ENCODE measurements around the gene PMP22.
"Not testable (repeated sequence)": the region's sequence is repeated elsewhere in the genome, so short reads cannot be mapped to it uniquely, and the experiment has no call there.

Gene PMP22

GRCh38 chr17:15210247-15210646, 54.9 kb downstream of the PMP22 start:
- DNase-seq (ENCODE audit: low spot score), result no peak

DNA sequence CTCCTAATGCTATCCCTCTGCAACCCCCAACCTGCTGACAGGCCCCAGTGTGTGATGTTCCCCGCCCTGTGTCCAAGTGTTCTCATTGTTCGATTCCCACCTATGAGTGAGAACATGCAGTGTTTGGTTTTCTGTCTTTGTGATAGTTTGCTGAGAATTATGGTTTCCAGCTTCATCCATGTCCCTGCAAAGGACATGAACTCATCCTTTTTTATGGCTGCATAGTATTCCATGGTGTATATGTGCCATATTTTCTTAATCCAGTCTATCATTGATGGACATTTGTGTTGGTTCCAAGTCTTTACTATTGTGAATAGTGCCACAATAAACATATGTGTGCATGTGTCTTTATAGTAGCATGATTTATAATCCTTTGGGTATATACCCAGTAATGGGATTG, 62.1 kb downstream of the PMP22 start:
- DNase-seq (ENCODE audit: low spot score), result not testable (repeated sequence)

DNA sequence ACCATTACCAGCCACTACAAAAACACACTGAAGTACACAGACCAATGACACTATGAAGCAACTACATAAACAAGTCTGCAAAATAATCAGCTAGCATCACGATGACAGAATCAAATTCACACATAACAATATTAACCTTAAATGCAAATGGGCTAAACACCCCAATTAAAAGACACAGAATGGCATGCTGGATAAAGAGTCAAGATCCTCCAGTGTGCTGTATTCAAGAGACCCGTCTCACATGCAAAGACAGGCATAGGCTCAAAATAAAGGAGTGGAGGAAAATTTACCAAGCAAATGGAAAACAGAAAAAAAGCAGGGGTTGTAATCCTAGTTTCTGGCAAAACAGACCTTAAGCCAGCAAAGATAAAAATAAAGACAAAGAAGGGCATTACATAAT, 64.6 kb downstream of the PMP22 start:
- DNase-seq (ENCODE audit: low spot score), result not testable (repeated sequence)

GRCh38 chr17:15197229-15197628, 67.9 kb downstream of the PMP22 start:
- no peak for DNase-seq (ENCODE audit: low spot score)

- DNase-seq (ENCODE audit: low spot score), result no peak
Measured at GRCh38 chr17:15194859-15195277, 70.3 kb downstream of the PMP22 start.

DNA sequence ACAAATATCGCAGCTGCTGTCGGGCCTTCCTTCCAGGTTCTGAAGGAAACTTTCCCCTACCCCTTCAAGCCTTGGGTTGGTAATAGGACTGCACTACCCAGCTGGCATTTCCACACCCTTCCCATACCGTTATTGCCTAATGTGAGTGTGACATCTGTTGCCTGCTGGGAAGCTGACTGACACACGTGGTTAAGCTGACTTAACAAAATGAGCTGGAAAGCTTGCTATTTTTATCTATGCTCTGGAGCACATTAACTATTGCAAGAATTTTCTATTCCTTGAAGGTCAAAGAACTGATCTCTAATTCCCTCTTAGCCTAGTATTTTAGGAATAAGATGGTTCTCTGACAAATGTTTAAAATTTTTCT, 79.5 kb downstream of the PMP22 start:
- no peak for DNase-seq (ENCODE audit: low spot score)

DNA sequence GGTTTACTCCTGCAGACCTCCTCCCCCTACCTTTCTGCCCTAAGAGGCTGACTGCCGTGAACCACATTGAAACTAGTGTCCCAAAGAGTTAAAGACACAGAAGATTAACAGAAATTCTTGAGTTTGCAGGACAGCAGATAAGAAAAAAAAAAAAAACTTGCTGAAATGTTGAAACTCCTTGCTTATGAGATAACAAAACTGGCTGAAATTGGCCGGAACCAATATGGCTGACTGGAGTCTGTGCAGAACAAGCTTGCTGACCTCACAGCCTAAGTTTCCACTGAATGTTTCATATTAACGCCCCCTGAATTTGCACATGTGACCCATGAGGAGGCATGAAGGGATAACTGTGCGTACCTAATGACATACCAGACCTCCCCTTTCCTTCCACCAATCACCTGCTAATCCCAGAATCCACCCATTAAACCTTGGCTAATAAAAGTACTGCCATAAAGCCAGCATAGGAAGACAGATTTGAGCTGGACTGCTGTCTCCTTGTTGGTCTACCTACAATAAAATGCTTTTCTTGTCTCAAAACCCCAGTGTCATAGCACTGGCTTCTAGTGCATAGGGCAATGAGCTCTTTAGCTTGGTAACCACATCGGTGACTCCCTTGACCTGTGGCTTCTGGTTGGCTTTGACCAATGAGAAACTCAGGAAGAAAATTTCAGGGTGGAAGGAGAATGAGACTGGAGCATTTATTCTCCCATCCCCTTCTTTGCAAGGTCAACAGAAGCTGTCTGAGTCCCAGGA, 80.1 kb downstream of the PMP22 start:
- DNase-seq (ENCODE audit: low spot score), result no peak

DNA sequence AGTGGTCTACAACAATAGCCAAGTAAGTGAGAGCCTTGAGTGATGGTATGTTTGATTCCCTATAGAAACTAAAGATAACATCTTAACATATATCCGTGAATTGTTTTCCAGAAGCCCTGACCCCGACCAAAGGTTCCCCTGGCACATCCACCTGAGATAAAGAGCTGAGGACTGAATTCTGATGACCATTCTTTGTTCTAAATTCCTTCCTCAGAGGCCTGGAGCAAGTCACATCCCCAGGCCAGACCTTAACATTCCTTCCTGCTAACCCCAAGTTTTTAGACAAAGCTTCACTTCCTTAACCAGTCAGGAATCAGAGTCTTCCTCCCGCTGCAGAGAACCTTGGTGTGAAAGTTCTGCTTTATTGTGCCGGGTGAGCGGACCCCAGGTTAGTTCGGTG, 83.3 kb downstream of the PMP22 start:
- no peak for DNase-seq (ENCODE audit: low spot score)

- no peak for DNase-seq (ENCODE audit: low spot score)
Measured at GRCh38 chr17:15181333-15181732, 83.8 kb downstream of the PMP22 start.

- no peak for DNase-seq (ENCODE audit: low spot score)
Measured at GRCh38 chr17:15180121-15180561, 85.0 kb downstream of the PMP22 start.
